ENCODE results near the gene HTR4.

The HTR4 gene

DNA sequence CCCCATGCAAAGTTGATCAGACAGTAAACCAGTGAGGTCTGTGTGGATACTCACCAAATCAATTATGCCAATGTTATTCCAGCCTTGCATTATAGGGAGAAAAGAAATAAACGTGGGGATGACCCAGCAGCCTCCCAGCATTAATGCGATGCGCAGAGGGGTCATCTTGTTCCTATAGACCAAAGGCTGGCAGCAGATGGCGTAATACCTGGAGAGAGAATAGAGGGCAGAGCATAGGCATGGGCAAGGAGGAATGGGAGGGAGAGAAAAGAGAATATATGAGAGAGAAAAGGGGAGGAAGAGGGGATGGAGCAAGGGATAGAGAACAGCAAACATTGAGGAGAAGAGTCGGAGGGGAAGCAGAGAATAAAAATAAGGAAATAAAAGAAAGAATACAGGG lies 131.2 kb downstream of the HTR4 start:
- no peak for DNase-seq (ENCODE audit: low read depth)
- TF ChIP-seq, protein P1, sequence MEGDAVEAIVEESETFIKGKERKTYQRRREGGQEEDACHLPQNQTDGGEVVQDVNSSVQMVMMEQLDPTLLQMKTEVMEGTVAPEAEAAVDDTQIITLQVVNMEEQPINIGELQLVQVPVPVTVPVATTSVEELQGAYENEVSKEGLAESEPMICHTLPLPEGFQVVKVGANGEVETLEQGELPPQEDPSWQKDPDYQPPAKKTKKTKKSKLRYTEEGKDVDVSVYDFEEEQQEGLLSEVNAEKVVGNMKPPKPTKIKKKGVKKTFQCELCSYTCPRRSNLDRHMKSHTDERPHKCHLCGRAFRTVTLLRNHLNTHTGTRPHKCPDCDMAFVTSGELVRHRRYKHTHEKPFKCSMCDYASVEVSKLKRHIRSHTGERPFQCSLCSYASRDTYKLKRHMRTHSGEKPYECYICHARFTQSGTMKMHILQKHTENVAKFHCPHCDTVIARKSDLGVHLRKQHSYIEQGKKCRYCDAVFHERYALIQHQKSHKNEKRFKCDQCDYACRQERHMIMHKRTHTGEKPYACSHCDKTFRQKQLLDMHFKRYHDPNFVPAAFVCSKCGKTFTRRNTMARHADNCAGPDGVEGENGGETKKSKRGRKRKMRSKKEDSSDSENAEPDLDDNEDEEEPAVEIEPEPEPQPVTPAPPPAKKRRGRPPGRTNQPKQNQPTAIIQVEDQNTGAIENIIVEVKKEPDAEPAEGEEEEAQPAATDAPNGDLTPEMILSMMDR (IDR thresholded peaks at IDR 0.05; ENCODE audit: low read length, missing control alignments) = no peak
- H3K4me3 ChIP-seq (replicated peaks; ENCODE audit: low read depth, low read length) = no peak overlapping the region

DNA sequence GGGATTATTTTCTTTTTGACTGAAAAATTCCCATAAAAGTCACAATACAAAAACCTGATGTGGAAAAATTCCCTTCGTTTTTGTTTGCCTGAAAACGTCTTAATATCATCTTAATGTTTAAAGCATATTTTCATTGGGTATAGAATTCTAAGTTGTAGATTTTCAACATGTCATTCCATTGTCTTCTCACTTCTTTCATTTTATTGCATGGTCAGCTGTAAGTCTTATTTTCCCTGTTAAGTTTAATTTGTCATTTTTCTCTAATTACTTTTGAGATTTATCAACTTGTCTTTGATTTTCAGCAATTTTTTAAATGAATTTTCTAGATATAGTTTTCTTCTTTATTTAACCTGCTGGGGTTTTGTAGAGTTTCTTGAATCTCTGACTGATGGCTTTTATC lies 138.9 kb downstream of the HTR4 start:
- DNase-seq (ENCODE audit: low read depth) = no peak
- H3K4me3 ChIP-seq (replicated peaks; ENCODE audit: low read depth, low read length) = no peak overlapping the region
- TF ChIP-seq, protein P1 (IDR thresholded peaks at IDR 0.05; ENCODE audit: low read length, missing control alignments) = no peak

DNA sequence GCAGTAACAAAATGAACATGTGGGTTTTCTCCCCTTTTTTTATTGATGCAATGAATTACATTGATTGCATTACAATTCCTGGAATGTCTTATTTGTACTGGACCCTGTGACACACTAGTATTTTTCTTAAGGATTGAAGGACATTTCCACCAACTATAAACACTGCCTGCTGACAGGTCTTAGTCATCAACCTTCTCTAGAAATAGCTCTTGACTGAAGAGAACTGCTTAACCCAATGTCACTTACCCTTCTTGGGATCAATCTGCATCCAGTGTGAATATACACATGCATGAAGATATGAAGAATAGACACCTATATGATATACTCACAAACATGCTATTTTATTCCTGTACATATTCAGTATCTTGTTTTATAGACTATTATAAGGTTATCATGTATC lies 140.0 kb downstream of the HTR4 start:
- no peak overlapping the region for H3K4me3 ChIP-seq (replicated peaks; ENCODE audit: low read depth, low read length)
- TF ChIP-seq, protein P1 (IDR thresholded peaks at IDR 0.05; ENCODE audit: low read length, missing control alignments) = no peak
- no peak for DNase-seq (ENCODE audit: low read depth)

DNA sequence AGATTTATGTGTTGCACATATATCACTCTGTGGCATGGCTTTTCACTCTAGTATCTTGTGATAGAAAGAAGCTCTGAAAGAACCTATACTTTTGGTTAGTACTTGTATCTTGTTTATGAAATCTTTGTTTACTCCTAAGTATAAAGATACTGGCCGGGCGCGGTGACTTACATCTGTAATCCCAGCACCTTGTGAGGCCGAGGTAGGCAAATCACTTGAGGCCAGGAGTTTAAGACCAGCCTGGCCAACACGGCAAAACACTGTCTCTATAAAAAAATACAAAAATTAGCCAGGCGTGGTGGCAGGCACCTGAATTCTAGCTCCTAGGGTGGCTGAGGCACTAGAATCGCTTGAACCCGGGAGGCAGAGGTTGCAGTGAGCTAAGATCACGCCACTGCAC lies 141.8 kb downstream of the HTR4 start:
- H3K4me3 ChIP-seq (replicated peaks; ENCODE audit: low read depth, low read length) = no peak overlapping the region
- TF ChIP-seq, protein P1 (IDR thresholded peaks at IDR 0.05; ENCODE audit: low read length, missing control alignments) = no peak
- no peak for DNase-seq (ENCODE audit: low read depth)

DNA sequence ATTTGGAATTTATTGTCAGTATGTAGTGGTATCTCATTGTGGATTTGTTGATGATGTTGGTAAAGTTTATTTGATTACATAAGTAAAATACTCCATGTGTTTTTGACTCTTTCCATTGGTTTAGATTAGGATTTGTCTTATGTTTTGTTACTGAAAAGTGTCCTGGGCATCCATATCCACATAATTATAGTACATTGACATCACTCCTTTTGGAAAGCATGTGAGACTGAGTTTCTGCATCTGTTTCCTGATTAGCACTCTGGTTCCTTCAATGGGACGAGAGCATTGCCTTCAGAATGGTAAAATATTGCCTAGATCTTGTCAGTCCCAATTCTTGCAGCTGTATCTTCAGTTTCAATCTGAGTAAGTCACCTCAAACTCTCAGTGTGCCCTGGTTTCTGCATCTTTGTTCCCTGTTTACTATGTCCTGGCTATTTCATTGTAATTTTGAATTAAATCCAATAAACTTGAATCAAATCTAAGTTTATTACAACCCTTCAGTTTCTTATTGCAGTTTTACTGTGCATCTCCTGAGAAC lies 142.4 kb downstream of the HTR4 start:
- no peak overlapping the region for H3K4me3 ChIP-seq (replicated peaks; ENCODE audit: low read depth, low read length)
- TF ChIP-seq, protein P1 (IDR thresholded peaks at IDR 0.05; ENCODE audit: low read length, missing control alignments) = no peak
- DNase-seq (ENCODE audit: low read depth) = no peak

DNA sequence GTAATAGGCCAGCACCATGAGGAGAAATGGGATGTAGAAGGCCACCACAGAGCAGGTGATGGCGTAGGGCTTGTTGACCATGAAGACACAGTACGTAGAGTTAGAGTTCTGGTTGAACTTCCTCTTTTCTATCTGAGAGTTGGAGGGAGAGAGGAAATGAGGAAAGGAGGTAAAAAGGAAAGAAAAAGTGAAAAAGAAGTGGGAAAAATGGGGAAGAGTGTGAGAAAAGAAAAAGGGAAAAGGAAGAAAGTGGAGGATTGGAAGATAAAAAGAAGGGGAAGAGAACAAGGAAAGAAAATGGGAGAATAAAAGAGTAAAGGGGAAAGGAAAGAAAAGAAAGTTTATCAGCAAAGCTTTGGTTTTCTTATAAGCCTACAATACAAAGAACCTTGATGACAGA lies 144.4 kb downstream of the HTR4 start:
- TF ChIP-seq, protein P1 (IDR thresholded peaks at IDR 0.05; ENCODE audit: low read length, missing control alignments) = no peak
- no peak overlapping the region for H3K4me3 ChIP-seq (replicated peaks; ENCODE audit: low read depth, low read length)
- DNase-seq (ENCODE audit: low read depth) = no peak

DNA sequence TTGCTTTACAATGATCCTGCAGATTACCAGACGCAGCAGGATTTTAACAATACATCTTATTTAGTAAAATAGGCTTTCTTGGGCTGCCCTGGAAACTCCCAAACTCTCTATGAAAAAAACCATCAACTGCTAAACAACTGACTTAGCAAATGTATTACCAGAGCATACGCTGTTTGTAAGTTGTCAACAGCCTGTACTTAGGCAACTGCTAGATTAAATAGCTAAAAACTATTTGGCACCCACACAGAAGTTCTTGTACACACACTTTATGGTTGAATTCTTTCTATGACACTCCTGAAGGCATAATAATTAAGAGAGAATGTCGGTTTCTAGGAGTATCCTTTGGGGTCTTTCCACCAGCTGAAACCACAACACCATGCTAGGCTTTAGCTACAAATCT lies 146.7 kb downstream of the HTR4 start:
- no peak overlapping the region for H3K4me3 ChIP-seq (replicated peaks; ENCODE audit: low read depth, low read length)
- TF ChIP-seq, protein P1 (IDR thresholded peaks at IDR 0.05; ENCODE audit: low read length, missing control alignments) = no peak
- DNase-seq (ENCODE audit: low read depth) = no peak

Measured in fibroblast of pulmonary artery (primary cell).